Activated CD4-positive, alpha-beta T cell treated with anti-CD3 and anti-CD28 coated beads, Interleukin-2, amount 10 ng/mL, durations not matched to agents 24 days and 14 days (primary cell): ENCODE measurements around the gene MCCC1. TPM values are rescaled to one million over a fixed set of nuclear protein-coding genes. Genes with fewer than 3 reads are reported as not detected.
"Not testable (repeated sequence)": the region's sequence is repeated elsewhere in the genome, so short reads cannot be mapped to it uniquely, and the experiment has no call there.

Experiments used
- DNase-seq: peaks from one replicate; pipeline ENCODE4 v3.0.0; 2022
- H3K27ac Mint-ChIP-seq: one replicate; pipeline ENCODE4 v1.8.0; 2022; ENCODE audit warnings: mild to moderate bottlenecking, mixed read lengths
- H3K27me3 Mint-ChIP-seq: one replicate; pipeline ENCODE4 v1.8.0; 2022; ENCODE audit warnings: mixed read lengths
- H3K36me3 Mint-ChIP-seq: one replicate; pipeline ENCODE4 v1.8.0; 2022; ENCODE audit warnings: low read depth, mild to moderate bottlenecking, mixed read lengths
- H3K4me1 Mint-ChIP-seq: one replicate; pipeline ENCODE4 v1.8.0; 2021; ENCODE audit warnings: mixed read lengths
- H3K4me3 Mint-ChIP-seq: one replicate; pipeline ENCODE4 v1.8.0; 2022; ENCODE audit warnings: mild to moderate bottlenecking, moderate library complexity, mixed read lengths
- H3K9me3 Mint-ChIP-seq: one replicate; pipeline ENCODE4 v1.8.0; 2021; ENCODE audit warnings: mixed read lengths
- intact Hi-C: fragments of 100-400 bp; cut with micrococcal nuclease; formaldehyde crosslinking; loops from one replicate; pipeline ENCODE4 v1.15.1; 2023
- total RNA-seq: library from RNA; stranded (reverse); gene quantifications from 2 replicates; pipeline ENCODE4 v1.2.3, GENCODE V29; 2022

Gene MCCC1
- total RNA-seq, 1 donor from 2014 or later: 25.4 TPM

DNA sequence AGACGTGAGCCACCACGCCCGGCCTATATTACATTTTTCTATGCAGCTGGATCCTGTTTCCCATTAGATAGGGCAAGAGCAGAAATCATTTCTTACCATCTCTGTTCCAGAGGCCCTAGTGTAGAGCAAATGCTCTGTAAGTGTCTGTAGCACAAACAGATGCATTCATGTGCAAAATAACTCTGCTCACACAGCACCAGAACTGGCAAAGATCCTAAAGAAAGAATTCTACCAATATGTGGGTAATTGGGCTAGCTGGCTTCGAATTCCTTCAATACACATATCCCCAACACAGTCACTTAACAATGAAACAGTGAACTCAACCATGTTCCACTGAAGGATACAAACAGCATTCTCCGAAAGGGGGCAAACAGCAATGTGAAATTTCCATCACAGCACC is 86.2 kb downstream of the MCCC1 start:
- peaks cover 14% of the 10 kb centered on the region for H3K36me3 Mint-ChIP-seq
- intact Hi-C loops: no loop called here
- H3K4me3 Mint-ChIP-seq: no peak overlapping the region
- no peak overlapping the region for H3K27ac Mint-ChIP-seq
- H3K9me3 Mint-ChIP-seq: no peaks in the 10 kb centered on the region
- DNase-seq: no peak
- no peaks in the 10 kb centered on the region for H3K27me3 Mint-ChIP-seq
- H3K4me1 Mint-ChIP-seq: no peaks in the 10 kb centered on the region

- Mint-ChIP-seq H3K4me3 (no peak overlapping the region), H3K4me1 (no peaks in the 10 kb centered on the region), H3K27me3 (no peaks in the 10 kb centered on the region), H3K9me3 (no peaks in the 10 kb centered on the region), H3K36me3 (no peaks in the 10 kb centered on the region), H3K27ac (no peak overlapping the region)
- DNase-seq: no peak
- intact Hi-C loops: no loop called here
Observed at GRCh38 chr3:183008800-183009199, 90.5 kb downstream of the MCCC1 start.

- Mint-ChIP-seq H3K4me1 (no peaks in the 10 kb centered on the region), H3K27me3 (no peaks in the 10 kb centered on the region), H3K4me3 (no peak overlapping the region), H3K27ac (no peak overlapping the region), H3K9me3 (no peaks in the 10 kb centered on the region), H3K36me3 (no peaks in the 10 kb centered on the region)
- intact Hi-C loops: no loop called here
- DNase-seq: no peak
Observed at GRCh38 chr3:183008303-183008702, 91.0 kb downstream of the MCCC1 start.

DNA sequence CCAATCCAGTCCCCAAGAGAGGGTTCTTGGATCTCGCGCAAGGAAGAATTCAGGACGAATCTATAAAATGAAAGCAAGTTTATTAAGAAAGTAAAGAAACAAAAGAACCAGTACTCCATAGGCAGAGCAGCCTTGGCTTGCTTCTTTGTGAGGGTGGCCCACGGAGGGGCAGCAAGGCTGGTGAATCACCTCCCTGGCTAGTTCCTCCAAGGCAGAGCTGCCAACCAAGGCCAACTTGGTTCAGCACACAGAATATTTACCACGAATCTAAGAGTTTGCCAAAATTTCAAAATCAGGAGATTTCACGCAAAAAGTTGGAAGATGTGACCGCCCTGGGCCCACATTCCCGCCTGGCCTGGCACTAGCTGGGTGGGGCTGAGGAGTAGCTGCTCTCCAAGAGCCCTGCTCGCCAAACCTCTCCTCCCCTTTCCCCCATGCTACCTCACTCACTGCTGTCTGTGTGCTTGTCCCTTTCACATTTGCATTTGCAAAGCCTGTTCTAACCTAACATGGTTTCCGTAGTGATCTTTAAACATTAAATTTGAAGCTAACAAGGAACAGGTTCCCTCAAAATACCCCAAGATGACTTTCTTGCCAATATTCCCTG is 92.8 kb downstream of the MCCC1 start:
- Mint-ChIP-seq H3K27ac (no peak overlapping the region), H3K4me3 (no peak overlapping the region), H3K9me3 (no peaks in the 10 kb centered on the region), H3K36me3 (no peaks in the 10 kb centered on the region), H3K4me1 (no peaks in the 10 kb centered on the region), H3K27me3 (no peaks in the 10 kb centered on the region)
- intact Hi-C loops: no loop called here
- DNase-seq: no peak

DNA sequence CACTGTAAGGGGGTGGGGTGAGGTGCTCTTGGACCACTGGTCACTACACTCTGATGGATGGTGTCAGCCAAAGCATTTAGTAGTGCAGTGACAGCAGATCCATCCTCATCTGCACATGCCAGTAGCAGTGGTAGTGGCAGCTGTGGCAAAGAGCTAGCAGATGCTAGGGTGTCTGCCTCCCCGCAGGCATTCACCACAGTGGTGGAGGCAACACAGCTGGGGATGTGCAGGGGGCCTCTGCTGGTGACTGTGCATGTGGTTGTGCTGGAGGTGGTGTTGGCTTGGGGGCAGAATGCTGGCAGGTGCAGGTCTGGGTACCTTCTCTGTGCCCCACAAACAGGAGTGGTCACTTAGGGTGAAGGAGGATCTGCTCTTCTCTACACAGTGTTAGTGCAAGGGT is 99.5 kb downstream of the MCCC1 start:
- H3K4me1 Mint-ChIP-seq: no peaks in the 10 kb centered on the region
- no peak overlapping the region for H3K4me3 Mint-ChIP-seq
- no peak for DNase-seq
- intact Hi-C loops: no loop called here
- H3K27ac Mint-ChIP-seq: no peak overlapping the region
- peaks cover 14% of the 10 kb centered on the region for H3K27me3 Mint-ChIP-seq
- no peaks in the 10 kb centered on the region for H3K36me3 Mint-ChIP-seq
- H3K9me3 Mint-ChIP-seq: no peaks in the 10 kb centered on the region

GRCh38 chr3:182993486-182994201 is 105.7 kb downstream of the MCCC1 start:
- intact Hi-C loops, H3K36me3 Mint-ChIP-seq, H3K4me1 Mint-ChIP-seq, H3K4me3 Mint-ChIP-seq, DNase-seq, H3K9me3 Mint-ChIP-seq, H3K27ac Mint-ChIP-seq: not testable (repeated sequence)
- peaks cover 14% of the 10 kb centered on the region for H3K27me3 Mint-ChIP-seq

GRCh38 chr3:182989566-182989965 is 109.7 kb downstream of the MCCC1 start:
- Mint-ChIP-seq H3K27ac (no peak overlapping the region), H3K27me3 (peaks cover 2% of the 10 kb centered on the region), H3K36me3 (no peaks in the 10 kb centered on the region), H3K4me1 (no peaks in the 10 kb centered on the region), H3K9me3 (no peaks in the 10 kb centered on the region), H3K4me3 (no peak overlapping the region)
- no peak for DNase-seq
- intact Hi-C loops: no loop called here

GRCh38 chr3:182986021-182986420 is 113.3 kb downstream of the MCCC1 start:
- intact Hi-C loops: no loop called here
- Mint-ChIP-seq H3K27me3 (no peaks in the 10 kb centered on the region), H3K36me3 (no peaks in the 10 kb centered on the region), H3K27ac (no peak overlapping the region), H3K4me1 (peaks cover 3% of the 10 kb centered on the region), H3K4me3 (no peak overlapping the region), H3K9me3 (no peaks in the 10 kb centered on the region)
- DNase-seq: no peak

GRCh38 chr3:182983876-182984275 is 115.4 kb downstream of the MCCC1 start:
- intact Hi-C loops: no loop called here

GRCh38 chr3:182981038-182981380 is 118.3 kb downstream of the MCCC1 start:
- Mint-ChIP-seq H3K4me3 (peak overlapping the region; percentile 78), H3K27ac (peak overlapping the region; percentile 85), H3K27me3 (no peaks in the 10 kb centered on the region), H3K9me3 (no peaks in the 10 kb centered on the region), H3K4me1 (peaks cover 23% of the 10 kb centered on the region), H3K36me3 (peaks cover 2% of the 10 kb centered on the region)
- intact Hi-C loops: no loop called here
- DNase-seq: no peak

More at GRCh38 chr3:182983876-182984275, 115.4 kb downstream of the MCCC1 start:
- no peaks in the 10 kb centered on the region for H3K9me3 Mint-ChIP-seq
- DNase-seq: no peak
- H3K4me3 Mint-ChIP-seq: no peak overlapping the region
- H3K27ac Mint-ChIP-seq: no peak overlapping the region
- H3K36me3 Mint-ChIP-seq: peaks cover 2% of the 10 kb centered on the region
- peaks cover 11% of the 10 kb centered on the region for H3K4me1 Mint-ChIP-seq
- no peaks in the 10 kb centered on the region for H3K27me3 Mint-ChIP-seq

DNA sequence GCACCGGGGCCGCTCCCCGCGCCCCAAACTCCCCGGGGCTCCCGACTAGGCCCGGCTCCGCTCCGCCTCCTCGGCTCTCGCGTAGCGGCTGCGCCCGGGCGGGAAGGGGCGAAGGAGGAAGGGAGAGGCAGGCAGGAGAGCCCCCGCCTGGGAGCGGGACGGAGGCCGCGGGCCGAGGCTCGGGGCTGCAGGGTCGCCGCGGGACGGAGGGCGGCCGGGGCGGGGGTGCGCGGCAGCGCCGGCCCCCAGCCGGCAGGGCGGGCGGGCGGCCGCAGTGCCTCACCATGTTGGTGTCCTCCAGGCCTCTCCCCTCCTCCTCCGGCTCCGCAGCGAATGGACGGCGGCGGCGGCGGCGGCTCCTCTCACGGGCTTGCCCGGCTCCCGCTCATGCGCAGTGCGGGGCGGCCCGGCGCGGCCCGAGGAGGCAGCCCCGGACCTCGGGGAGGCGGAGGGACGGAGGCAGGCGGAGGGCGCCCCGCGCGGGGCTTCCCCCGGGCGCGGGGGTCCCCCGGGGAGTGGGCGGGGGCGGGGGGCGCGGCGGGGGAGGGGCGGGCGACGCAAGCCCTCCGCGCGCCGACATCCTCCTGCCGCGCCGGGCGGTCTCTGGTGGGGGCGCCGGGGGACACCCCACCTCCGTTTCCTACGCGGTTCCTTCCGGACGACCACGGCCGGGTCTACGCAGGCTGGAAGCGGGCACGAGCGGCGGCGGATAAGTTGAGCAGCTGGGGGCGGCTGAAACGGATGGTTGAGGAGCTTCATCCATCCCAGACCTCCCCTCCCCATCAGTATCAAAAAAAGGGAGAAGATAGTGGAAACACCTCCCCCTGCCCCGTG is 118.9 kb downstream of the MCCC1 start, which contains the start of gene DCUN1D1:
Gene DCUN1D1, minus strand, starts transcription at position 335 of the 834 bp plus-strand sequence. Its CDS starts 49 bp downstream, at position 286.
- H3K27me3 Mint-ChIP-seq: no peaks in the 10 kb centered on the region
- intact Hi-C loops: no loop called here
- DNase-seq: peak; percentile 97
- no peaks in the 10 kb centered on the region for H3K9me3 Mint-ChIP-seq
- peak within 1 kb of the TSS; percentile 97 for H3K4me3 Mint-ChIP-seq
- H3K36me3 Mint-ChIP-seq: peaks cover 2% of the 10 kb centered on the region
- H3K27ac Mint-ChIP-seq: peak within 1 kb of the TSS; percentile 88
- H3K4me1 Mint-ChIP-seq: peaks cover 26% of the 10 kb centered on the region

DNA sequence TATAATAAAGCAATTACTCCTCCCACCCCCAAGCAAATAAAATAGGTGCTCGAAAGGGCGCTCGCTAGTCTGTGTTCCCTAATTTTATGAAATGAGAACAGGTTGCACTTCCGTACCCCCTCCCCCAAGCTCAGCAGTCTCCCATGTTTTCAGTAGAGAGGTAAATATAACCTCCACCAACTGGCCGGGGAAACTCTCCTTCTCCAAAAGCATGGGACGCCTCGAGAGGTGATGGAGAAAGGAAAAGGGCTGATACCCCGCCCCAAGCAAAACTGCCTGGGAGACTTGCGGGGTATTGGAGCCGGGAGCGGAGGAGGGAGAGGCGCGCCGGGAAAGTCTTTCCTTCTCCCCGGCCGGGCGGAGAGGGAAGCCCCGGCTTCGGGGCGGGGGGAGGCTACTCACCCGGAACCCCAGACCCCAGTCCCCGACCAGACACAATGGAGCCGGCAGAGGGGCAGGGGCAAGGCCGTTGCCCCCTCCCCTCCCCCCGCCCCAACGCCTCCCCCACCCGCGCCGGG is 119.6 kb downstream of the MCCC1 start:
- H3K27me3 Mint-ChIP-seq: no peaks in the 10 kb centered on the region
- peak overlapping the region; percentile 88 for H3K27ac Mint-ChIP-seq
- intact Hi-C loops: loop anchor here (1.0 to 5.0 kb wide), 3 partner anchors 12 to 182 kb away; partner anchors contain the start of gene MCCC1
- peaks cover 2% of the 10 kb centered on the region for H3K36me3 Mint-ChIP-seq
- H3K4me3 Mint-ChIP-seq: peak overlapping the region; percentile 97
- peaks cover 27% of the 10 kb centered on the region for H3K4me1 Mint-ChIP-seq
- peak; percentile 77 for DNase-seq
- no peaks in the 10 kb centered on the region for H3K9me3 Mint-ChIP-seq

DNA sequence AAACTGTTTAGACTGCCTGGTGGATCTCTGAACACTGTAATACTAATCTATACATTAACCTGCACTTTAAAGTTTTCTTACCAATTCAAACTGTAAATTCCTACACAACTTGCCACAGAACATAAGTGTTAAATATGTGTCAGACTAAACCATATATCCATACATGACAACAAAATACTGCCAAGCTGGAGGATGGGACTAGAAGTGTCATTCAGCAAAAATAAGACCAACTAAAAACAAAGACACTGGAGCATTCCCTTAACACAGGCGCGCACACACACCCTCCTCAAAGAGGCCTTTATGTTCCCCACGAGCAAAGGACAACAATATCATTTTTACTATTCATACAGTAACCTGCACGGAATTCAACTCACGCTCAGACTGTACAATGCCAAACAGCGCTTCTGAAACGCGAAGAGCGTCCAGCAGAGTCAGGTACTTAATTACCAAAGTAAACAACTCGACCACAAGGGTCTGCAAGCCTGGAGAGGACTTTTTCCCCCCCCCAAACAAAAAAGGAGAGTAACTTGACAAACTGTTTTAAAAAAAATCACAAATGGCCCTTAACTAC is 120.1 kb downstream of the MCCC1 start:
- intact Hi-C loops: loop anchor here (1.0 to 5.0 kb wide), 3 partner anchors 12 to 182 kb away; partner anchors contain the start of gene MCCC1

More for the DNA sequence above, 120.1 kb downstream of the MCCC1 start:
- Mint-ChIP-seq H3K27ac (peak overlapping the region; percentile 88), H3K9me3 (no peaks in the 10 kb centered on the region), H3K4me1 (peaks cover 27% of the 10 kb centered on the region), H3K27me3 (no peaks in the 10 kb centered on the region), H3K4me3 (peak overlapping the region; percentile 97), H3K36me3 (peaks cover 2% of the 10 kb centered on the region)
- DNase-seq: no peak
